Muscle layer of duodenum (tissue), 2 donors: Measurements from ENCODE around the gene SNX17.
A peak's percentile ranks its signal among the peaks of the same experiment; 100 is the strongest.

Experiments used
- H3K27ac ChIP-seq: one replicate; pipeline ENCODE4 v1.7.0; 2013; ENCODE audit warnings: mild to moderate bottlenecking, low read length
- H3K27me3 ChIP-seq: one replicate; pipeline ENCODE4 v1.7.0; 2013; ENCODE audit warnings: low read depth, mild to moderate bottlenecking, control low read depth, low read length
- H3K36me3 ChIP-seq, 2 donors: one replicate each; pipeline ENCODE4 v1.7.0; 2013; ENCODE audit warnings: low read length in 2 of 2, control low read depth in 1 of 2, mild to moderate bottlenecking in 1 of 2; ENCODE audit not compliant: insufficient read depth in 2 of 2, control insufficient read depth in 1 of 2
- H3K4me1 ChIP-seq, 2 donors: one replicate each; pipeline ENCODE4 v1.7.0; 2013; ENCODE audit warnings: low read length in 2 of 2, mild to moderate bottlenecking in 2 of 2, control low read depth in 1 of 2, moderate library complexity in 1 of 2; ENCODE audit not compliant: insufficient read depth in 2 of 2, control insufficient read depth in 1 of 2
- H3K4me3 ChIP-seq, 2 donors: one replicate each; pipeline ENCODE4 v1.7.0; 2013; ENCODE audit warnings: low read length in 2 of 2, low read depth in 1 of 2, mild to moderate bottlenecking in 1 of 2
- H3K9me3 ChIP-seq, 2 donors: one replicate each; pipeline ENCODE4 v1.7.0; 2013; ENCODE audit warnings: low read length in 2 of 2, control low read depth in 1 of 2, mild to moderate bottlenecking in 1 of 2; ENCODE audit not compliant: control insufficient read depth in 1 of 2
- donor health status: healthy.

SNX17 gene

DNA sequence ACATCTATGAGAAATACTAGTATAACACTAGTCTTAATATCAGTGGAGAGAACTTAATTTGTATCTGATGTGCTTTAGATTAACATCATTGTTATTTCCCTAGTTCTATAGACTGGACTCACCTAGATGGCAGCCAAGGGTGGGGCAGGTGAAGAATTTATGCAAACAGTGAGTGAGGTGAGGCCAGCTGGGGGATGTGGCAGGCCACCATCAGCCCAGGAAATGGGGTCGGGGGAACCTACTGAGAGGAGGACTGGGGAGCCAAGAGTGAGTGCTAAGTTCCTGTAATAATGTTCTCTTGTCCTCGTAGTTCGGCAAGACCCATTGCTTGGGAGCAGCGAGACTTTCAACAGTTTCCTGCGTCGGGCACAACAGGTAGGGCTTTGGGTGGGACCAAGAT, 2.5 kb downstream of the SNX17 start:
- no peaks in the 10 kb centered on the region for H3K9me3 ChIP-seq
- H3K27ac ChIP-seq, result peak overlapping the region; percentile 23
- H3K27me3 ChIP-seq, result no peaks in the 10 kb centered on the region
- H3K4me1 ChIP-seq, result peaks cover 18 to 32% of the 10 kb centered on the region in 2 donors
- peaks cover 53 to 69% of the 10 kb centered on the region in 2 donors for H3K36me3 ChIP-seq
- no peak overlapping the region for H3K4me3 ChIP-seq

DNA sequence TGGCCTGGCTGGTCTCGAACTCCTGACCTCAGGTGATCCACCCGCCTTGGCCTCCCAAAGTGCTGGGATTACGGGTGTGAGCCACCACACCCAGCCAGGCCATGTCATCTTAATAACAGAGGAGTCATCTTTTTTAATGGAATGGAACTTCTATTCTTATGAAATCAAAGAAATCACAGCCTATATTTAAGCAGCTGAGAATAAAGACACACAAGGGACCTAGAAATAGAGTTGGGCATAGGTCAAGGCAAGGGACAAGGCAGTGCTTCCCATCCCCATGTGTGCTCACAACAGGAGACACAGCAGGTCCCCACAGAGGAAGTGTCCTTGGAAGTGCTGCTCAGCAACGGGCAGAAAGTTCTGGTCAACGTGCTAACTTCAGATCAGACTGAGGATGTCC, 3.2 kb downstream of the SNX17 start:
- H3K27ac ChIP-seq, result no peak overlapping the region
- no peak overlapping the region for H3K4me3 ChIP-seq
- H3K9me3 ChIP-seq, result no peaks in the 10 kb centered on the region
- no peaks in the 10 kb centered on the region for H3K27me3 ChIP-seq
- peaks cover 18 to 29% of the 10 kb centered on the region in 2 donors for H3K4me1 ChIP-seq
- peaks cover 50 to 69% of the 10 kb centered on the region in 2 donors for H3K36me3 ChIP-seq

DNA sequence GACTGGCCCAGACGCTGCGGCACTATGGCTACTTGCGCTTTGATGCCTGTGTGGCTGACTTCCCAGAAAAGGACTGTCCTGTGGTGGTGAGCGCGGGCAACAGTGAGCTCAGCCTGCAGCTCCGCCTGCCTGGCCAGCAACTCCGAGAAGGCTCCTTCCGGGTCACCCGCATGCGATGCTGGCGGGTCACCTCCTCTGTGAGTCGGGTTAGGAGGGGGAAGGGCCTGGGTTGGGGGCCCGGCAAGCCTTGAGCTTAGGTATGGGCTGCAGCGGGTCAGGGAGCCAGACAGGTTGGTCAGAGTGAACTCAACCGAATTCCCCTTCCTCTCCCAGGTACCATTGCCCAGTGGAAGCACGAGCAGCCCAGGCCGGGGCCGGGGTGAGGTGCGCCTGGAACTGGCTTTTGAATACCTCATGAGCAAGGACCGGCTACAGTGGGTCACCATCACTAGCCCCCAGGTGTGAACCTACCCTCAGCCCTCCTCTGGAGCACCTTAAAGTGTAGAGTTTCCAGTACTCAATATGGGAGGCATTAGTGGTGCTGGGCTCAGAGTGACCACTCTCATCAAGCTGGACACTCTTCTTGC, 5.2 kb downstream of the SNX17 start:
- no peaks in the 10 kb centered on the region for H3K27me3 ChIP-seq
- H3K4me1 ChIP-seq, result peaks cover 14 to 31% of the 10 kb centered on the region in 2 donors
- H3K27ac ChIP-seq, result no peak overlapping the region
- no peaks in the 10 kb centered on the region for H3K9me3 ChIP-seq
- H3K4me3 ChIP-seq, result no peak overlapping the region
- peaks cover 49 to 70% of the 10 kb centered on the region in 2 donors for H3K36me3 ChIP-seq

DNA sequence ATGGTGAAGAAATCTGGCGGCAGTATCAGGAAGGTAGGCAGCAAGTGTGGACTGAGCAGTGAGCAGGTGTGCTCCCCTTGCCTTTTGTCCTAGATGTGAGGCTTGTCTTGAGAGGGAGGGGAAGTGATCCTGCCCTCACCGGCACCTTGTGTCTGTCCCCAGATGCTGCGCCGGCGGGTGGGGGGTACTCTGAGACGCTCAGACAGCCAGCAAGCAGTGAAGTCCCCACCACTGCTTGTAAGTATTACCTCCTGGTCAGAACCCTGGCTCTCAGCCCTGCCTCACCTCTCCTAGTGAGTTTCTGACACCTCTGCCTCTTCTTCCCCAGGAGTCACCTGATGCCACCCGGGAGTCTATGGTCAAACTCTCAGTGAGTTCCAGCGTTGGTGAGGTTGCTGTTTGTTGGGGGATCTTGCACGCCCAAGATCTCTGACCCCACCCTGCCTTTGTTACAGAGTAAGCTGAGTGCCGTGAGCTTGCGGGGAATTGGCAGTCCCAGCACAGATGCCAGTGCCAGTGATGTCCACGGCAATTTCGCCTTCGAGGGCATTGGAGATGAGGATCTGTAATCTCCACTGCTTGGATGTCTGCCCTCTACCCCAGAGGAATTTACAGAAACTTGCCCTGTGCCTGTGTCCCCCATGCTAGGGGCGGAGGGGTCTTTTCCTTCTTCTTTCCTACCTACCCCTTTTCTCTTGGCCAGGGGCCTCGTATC, 5.9 kb downstream of the SNX17 start:
- peaks cover 49 to 67% of the 10 kb centered on the region in 2 donors for H3K36me3 ChIP-seq

DNA sequence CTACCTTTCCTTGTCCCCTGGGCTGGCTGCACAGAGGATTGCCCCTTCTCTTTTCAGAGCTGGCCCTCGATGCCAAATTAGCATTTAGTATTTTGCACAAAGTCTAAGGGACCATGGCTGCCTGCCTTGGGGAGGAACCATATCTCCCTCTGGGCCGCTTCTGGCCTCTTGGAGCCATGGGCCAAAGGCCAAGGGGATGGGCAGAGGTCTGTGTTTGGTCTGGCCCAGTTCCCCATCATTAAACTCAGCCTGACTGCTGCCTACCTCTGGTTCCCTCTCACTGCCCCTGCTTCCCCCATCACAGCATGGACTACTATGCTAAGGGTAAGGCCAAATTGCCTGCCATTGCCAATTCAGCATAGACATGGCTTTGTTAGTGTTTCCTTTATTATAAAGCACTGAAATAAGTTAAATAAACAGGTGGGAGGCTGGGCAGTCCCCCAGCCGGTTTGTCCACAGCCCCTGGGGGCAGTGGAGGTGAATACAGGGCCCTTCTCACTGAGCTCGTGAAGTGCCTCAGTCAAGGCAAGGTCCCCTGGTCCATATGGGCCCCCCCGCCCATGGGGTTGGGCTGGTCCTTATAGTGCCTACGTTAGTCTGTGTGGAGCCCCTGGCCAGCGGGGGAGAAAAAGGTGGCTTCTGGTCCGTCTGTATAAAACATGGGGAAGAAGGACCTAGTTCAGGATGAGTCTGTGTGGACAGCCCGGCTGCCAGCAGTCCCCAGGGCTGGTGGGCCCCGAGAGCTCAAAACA, 6.6 kb downstream of the SNX17 start:
- H3K4me1 ChIP-seq, result peaks cover 14 to 27% of the 10 kb centered on the region in 2 donors
- no peaks in the 10 kb centered on the region for H3K27me3 ChIP-seq
- no peaks in the 10 kb centered on the region for H3K9me3 ChIP-seq
- peaks cover 56 to 73% of the 10 kb centered on the region in 2 donors for H3K36me3 ChIP-seq
- no peak overlapping the region for H3K4me3 ChIP-seq
- H3K27ac ChIP-seq, result no peak overlapping the region

More for the DNA sequence above, 5.9 kb downstream of the SNX17 start:
- Histone ChIP-seq H3K27me3 (no peaks in the 10 kb centered on the region), H3K9me3 (no peaks in the 10 kb centered on the region), H3K4me3 (no peak overlapping the region), H3K27ac (no peak overlapping the region), H3K4me1 (peaks cover 14 to 32% of the 10 kb centered on the region in 2 donors)

DNA sequence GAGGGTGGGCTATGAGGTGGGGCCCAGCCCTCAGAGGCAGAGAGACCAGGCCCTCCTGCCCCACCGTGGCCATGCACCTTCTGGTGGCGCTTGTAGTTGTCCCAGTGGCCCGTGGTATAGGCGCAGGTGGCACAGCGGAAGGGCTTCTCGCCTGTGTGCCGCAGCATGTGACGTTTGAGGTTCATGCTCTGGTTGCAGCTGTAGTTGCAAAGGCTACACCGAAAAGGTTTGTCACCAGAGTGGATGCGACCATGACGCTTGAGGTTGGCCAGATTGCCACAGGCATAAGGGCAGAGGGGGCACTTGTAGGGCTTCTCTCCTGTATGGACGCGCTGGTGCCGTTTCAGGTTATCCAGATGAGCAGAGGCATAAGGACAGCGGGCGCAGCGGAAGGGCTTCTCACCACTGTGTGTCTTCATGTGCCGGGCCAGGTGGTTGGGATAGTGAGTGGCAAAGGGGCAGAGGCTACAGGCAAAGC, 7.2 kb downstream of the SNX17 start:
- Histone ChIP-seq H3K27ac (no peak overlapping the region), H3K36me3 (peaks cover 55 to 77% of the 10 kb centered on the region in 2 donors), H3K4me3 (no peak overlapping the region), H3K9me3 (no peaks in the 10 kb centered on the region), H3K4me1 (peaks cover 7 to 21% of the 10 kb centered on the region in 2 donors), H3K27me3 (no peaks in the 10 kb centered on the region)

DNA sequence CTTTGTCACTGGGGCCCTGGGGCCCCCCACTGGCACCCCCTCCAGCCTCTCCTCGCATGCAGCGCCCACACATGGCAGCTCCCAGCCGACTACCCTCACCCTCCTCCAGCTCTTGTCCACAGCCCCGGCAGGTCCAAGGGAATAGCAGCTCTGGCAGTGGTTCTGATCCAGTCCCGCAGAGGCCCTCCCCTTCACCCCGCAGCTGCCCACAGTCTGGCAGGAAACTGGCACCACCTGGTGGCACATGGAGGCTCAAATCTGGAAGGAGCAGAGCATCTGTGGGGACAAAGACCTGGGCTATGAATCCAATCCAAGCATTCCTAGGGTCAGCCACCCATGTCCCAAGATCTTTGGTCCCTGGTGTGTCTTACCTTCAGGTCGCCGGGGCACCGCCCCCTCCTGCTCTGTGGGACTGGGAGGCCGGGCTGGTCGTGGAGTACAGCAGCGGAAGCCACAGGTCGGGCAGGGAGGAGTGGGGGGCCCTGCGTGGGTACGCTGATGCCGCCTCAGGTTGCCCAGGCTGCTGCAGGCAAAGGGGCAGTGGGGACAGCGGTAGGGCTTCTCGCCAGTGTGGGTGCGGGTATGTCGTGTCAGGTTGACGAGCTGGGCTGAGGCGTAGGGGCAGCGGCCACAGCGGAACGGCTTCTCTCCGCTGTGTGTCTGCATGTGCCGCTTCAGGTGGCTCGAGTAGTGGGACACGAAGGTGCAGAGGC, 7.8 kb downstream of the SNX17 start:
- H3K9me3 ChIP-seq, result no peaks in the 10 kb centered on the region
- H3K27me3 ChIP-seq, result no peaks in the 10 kb centered on the region
- no peak overlapping the region for H3K27ac ChIP-seq
- peaks cover 6 to 20% of the 10 kb centered on the region in 2 donors for H3K4me1 ChIP-seq
- H3K4me3 ChIP-seq, result no peak overlapping the region
- H3K36me3 ChIP-seq, result peaks cover 56 to 74% of the 10 kb centered on the region in 2 donors

DNA sequence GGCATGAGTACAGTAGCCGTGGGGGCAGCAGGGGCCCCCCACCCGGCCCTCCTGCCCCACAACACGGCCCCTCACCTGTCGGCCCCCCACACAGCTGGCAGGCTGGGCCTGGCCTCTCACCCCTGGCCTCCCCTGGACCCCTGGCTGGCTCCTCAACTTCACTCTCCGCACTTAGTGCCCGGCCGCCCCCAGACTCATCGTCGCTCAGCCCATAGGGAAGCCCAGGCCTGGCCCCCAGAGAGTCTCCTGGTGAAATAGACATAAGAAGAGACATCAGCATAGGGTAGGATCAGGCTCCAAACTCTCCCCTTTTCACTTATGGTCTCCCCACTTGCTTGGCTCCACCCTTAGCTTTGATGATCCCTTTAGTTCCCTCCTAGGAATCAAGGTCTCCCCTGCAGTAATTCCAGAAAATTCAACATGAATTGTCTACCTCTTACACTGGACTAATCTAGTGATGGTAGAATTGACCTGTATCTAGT, 8.4 kb downstream of the SNX17 start:
- Histone ChIP-seq H3K27ac (peak overlapping the region; percentile 93), H3K9me3 (no peaks in the 10 kb centered on the region), H3K4me1 (peaks cover 6 to 20% of the 10 kb centered on the region in 2 donors), H3K27me3 (no peaks in the 10 kb centered on the region), H3K36me3 (peaks cover 58 to 74% of the 10 kb centered on the region in 2 donors), H3K4me3 (no peak overlapping the region)

DNA sequence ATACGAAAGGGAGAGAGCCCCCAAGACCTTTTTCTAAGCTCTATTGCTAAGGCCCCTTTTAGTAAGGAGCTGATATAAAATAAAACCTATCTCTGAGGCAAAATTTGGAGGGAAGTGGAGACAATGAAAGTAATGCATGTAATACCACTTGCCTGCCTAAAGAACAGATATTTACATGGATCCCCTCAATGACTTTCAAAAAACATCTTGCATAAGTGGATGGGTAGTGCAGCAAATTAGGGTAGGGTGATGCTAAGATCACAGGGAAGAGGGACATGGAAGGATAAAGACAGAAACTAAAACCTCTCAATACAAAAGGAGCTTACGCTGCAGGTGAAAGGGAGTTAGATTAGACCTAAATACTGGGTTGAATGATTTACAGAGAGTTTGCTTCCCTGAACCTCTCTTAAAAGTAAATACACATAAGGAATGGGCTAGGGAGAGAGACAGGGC, 9.0 kb downstream of the SNX17 start:
- Histone ChIP-seq H3K27me3 (no peaks in the 10 kb centered on the region), H3K4me3 (peak overlapping the region; percentile 67 to 75), H3K27ac (peak overlapping the region; percentile 93), H3K36me3 (peaks cover 57 to 74% of the 10 kb centered on the region in 2 donors), H3K4me1 (peaks cover 6 to 20% of the 10 kb centered on the region in 2 donors), H3K9me3 (no peaks in the 10 kb centered on the region)

DNA sequence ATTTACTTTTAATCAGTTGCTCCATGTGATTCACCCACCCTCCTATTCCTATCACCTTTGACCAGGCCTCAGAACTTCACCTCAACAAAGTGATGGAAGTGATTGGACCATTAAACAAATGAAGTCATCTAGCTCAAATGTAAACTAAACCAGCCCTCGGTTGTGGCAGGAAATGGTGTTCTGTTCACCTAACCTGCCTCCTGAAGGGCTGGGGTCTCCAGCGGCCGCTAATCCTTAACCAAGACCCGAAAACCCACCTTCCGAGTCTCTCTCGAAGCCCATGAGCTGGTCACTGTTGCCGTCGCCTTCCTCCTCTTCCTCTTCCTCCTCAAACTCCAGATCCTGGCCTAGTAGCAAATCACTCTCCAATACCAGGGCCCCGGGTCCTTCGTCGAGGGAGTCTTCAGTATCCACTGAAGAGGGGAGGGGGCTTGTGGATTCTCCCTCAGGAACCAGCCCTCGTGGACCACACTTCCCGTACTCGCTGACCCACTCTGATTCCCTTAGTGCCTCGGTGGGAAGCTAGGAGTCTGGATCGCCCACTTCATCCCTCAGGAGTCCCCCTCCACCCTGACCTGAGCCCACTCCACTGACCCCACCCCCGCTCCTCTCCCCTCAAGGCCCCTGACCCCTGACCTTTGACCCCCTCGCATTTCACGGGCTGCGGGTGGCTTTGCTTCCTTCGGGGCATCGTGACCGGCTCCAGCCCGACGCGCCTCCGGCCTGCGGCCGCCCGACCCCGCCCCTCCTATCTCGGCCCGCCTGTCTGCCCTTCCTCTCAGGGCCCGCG, 9.6 kb downstream of the SNX17 start:
- Histone ChIP-seq H3K9me3 (no peaks in the 10 kb centered on the region), H3K27ac (peak overlapping the region; percentile 93), H3K27me3 (no peaks in the 10 kb centered on the region), H3K4me3 (peak overlapping the region; percentile 67 to 75), H3K36me3 (peaks cover 55 to 74% of the 10 kb centered on the region in 2 donors), H3K4me1 (peaks cover 6 to 20% of the 10 kb centered on the region in 2 donors)
